HG02759 (cell line): ENCODE data around the gene CACNA1I.

Source experiments
- ATAC-seq: cut with Tn5 transposase; IDR thresholded peaks from one replicate; pipeline ENCODE4 v1.9.1; 2021; ENCODE audit warnings: mild to moderate bottlenecking, moderate library complexity; ENCODE audit not compliant: unreplicated experiment

The CACNA1I gene

GRCh38 chr22:39621826-39622225, 51.3 kb downstream of the CACNA1I start:
- ATAC-seq, result no peak

DNA sequence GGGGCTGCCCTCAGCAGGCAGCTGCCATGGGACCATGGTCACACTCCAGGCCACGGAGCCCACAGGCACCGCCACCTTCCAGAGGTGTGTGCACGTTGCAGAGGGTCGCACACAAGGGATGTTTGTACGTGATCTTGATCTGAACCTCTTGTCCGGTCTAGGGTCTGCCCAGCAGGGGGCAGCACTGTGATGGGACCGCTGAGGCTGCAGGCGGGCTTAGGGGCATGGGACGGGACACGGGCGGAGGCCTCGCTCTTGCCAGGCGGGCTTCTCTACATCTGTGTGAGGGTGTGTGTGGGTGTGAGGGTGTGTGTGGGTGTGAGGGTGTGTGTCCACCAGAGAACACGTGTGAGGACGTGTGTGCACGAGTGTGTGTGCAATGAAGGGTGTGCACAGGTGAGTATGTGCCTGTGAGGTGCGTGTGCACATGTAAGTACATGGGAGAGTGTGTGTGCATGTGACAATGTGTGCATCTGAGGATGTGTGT, 52.4 kb downstream of the CACNA1I start:
- no peak for ATAC-seq

GRCh38 chr22:39623603-39624500, 53.3 kb downstream of the CACNA1I start:
- ATAC-seq, result no peak

GRCh38 chr22:39624501-39624821, 53.9 kb downstream of the CACNA1I start:
- ATAC-seq, result no peak

DNA sequence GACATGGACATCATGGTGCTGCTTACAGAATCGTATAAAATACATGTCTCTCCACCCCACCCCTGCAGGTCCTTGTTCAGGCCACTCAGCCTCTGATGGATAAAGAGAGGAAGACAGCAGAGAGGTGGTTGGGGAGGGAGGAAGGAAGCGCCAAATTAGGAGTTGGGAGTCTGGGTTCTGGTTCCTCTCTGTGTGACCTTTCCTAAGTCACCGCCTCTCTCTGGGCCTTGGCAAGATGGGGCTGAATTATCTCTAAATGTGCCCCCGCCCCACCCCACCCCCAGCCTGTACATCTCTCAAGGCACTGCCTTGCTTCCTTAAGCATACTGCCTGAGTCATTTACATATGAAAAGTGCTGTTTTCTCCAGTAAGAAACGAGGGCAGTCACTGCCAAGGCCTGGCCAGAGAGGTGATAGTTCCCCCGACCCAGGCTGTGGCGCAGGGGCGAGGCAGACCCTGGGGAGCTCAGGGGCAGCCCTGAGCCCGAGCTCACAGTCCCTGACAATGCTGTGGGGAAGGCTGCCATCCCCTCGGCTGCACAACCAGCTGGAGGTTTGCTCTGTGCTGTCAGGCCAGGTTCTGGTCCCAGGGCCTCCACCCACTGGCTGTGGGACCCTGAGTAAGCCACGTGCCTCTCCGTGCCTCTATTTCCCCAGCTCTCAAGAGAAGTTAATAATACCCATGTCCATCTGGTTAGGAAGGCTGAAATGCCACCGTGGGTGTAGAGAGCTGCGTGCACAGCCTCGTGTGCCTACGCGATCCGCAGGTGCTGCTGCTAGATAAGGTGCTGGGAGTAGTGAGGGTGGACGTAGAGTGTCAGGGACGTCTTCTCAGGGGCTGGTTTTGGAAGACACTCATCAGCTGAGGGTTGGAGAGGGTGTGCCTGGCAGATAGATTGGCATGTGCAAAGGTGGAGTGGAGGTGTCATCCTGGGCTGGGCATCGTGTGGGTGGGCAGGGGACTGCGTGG, 55.3 kb downstream of the CACNA1I start:
- no peak for ATAC-seq

GRCh38 chr22:39627208-39627607, 56.7 kb downstream of the CACNA1I start:
- no peak for ATAC-seq

GRCh38 chr22:39627865-39628562, 57.5 kb downstream of the CACNA1I start:
- ATAC-seq, result no peak

DNA sequence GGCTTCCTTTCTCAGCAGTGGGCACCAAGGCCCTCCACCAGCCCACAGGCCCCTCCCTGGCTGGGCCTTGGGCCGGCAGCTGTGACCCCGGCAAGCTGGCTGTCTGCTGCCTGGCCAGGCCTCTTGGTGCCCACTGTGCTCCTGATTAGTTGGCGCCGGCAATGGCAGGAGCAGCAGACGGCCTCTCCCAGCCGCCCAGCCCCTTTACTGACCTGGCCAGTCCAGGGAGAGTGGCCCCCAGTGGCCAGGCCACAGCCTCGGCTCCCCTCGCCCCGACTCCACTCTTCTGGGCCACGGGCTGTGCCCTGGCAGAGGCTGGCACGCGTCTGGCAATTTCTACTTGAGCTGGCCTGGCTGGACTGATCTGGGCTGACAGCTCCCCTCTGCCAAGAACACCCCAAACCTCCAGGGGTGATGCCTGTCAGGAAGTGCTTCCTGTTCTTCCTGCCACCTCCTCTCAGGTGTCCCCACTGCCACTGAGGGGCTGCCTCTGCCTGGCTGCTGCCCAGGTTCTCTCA, 58.1 kb downstream of the CACNA1I start:
- ATAC-seq, result no peak

GRCh38 chr22:39629851-39630250, 59.3 kb downstream of the CACNA1I start:
- ATAC-seq, result no peak

- ATAC-seq, result no peak
Measured at GRCh38 chr22:39630721-39631120, 60.2 kb downstream of the CACNA1I start.

DNA sequence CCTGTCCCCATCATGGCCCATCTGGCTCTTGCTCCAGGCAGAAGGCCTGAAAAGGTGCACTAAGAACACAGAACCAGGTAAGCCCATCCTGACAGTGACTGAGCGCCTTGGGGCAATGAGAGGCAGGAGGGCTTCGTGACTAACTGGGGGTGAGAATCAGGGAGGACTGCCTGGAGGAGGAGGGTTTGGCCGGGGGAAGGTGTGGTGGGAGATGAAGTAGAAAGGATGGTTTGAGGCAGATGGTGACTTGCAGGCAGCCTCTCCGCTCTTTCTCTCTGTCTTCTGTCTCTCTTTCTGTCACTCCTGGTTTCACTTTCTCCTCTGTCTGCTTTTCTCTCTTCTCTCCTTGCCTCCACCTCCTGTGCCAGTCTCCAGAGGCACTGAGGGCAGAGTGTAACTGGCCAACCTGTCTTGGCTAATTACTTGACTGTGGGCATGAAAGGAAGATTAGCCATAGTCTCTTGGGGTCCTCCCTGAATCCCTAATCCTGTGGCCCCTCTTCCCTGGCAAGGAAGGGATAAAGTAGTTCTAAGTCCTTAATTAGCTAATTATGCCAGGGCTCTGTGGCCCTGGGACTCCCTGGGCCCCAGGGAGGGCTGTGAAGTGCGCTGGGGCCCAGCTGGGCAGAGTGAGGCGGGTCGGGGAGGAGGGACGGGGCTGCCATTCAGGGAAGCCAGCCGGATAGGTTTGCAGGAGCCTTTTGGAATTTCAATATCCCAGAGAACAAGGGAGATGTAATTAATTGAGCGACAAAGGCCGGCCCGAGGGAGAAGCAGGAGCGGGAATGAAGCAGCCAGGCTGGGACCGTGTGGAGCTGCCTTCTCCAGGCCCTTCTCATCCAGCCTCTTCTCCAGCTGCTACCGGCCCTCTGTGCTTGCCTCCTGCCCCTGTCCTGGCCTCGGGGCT, 61.1 kb downstream of the CACNA1I start:
- ATAC-seq, result no peak

- no peak for ATAC-seq
Measured at GRCh38 chr22:39634530-39635405, 64.2 kb downstream of the CACNA1I start.

DNA sequence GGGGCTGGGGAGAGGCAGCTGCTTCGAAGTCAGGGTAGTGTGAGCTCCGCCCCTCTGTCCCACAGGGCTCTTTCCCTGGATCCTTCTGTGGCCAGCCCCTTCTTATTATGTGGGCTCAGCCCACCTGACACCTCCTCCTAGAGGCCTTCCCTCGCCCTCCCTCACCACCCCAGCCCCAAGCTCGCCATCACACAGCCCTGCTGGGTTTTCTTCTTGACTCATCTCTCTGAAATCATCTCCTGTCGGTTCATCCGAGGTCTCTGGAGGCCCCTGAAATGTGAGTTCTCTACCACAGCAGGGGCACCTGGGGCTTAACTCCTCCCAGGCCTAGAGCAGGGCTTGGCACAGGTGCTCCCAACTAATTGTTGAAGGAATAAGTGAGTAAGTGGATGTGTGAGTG, 65.2 kb downstream of the CACNA1I start:
- no peak for ATAC-seq

DNA sequence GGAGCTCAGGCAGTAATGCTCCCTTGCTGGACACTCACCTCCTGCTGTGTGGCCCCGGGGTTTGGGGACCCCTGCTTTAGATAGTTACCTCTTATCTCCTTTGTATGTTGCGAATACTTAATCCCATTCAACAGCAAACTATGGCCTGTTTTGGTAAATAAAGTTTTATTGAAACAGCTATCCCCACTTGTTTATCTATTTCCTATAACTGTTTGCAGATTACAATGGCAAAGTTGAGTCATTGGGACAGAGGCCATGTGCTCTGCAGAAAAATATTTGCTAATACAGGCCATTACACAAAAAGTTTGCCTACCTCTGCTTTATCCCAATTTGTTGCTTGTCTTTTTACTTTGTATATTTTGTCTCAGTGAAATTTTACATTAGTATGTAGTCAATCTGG, 68.4 kb downstream of the CACNA1I start:
- ATAC-seq, result no peak

DNA sequence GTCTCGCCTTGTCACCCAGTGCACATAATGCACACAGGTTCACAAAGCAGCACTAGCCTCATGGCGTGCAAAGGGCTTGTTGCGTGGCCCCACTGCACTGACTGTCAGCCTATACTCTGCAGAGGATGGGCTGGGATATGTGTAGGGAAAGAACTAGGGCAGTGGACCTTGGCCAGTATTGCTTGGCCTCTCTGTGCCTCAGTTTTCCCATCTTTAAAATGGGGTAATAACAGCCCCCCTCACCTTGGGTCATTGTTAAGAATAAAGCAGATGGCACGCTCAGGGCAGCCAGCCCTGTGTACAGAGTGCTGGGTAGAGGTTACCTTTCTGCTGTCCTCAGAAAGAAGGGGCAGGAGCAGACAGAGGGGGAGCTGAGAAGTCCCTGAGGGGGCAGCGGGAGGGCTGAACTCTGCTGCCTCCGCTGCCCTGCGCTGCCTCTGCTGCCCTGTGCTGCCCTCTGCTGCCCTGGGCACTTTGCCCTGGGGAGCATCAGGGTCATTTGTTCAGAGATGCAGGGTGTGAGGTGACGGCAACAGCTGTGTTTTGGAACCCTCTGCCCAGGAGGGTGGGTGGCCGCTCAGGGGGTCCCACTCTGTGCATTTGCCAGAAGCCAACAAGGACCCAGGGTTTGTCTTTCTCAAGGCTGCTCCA, 71.2 kb downstream of the CACNA1I start:
- ATAC-seq, result no peak

DNA sequence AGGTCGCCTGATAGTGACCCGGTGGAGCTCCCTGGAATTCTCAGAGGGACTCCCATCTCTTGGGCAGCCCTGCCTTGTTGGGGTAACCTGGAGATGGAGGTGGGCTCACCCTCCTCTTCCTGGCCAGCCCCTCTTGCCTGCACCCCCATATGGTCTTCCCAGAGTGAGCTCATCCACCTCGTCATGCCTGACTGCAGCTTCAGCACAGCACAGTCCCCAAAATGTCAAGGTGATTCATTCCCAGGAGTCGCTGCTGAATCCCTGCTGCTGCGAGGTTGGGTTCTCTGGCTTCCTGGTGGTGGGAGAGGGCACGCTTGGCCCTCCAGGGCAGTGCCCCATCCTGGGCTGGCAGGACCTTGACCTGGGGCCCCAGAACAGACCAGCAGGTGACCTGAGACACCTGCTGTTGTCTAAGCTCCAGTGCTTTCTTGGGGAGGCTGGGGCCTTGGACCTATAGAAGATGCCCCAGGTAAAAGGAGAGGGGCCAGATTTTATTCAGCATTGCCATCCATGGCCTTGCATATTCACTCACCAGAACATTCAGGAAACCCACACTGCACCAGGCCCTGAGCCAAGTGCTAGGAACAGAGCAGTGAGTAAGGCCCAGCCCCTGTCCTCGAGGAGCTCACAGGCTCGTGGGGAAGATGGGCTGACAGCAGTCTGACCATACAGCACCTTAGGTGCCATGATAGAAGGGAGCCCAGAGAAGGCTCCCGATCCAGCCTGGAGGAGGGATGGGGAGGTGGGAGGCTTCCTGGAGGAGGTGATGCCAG, 72.9 kb downstream of the CACNA1I start:
- no peak for ATAC-seq

- ATAC-seq, result no peak
Measured at GRCh38 chr22:39645532-39645931, 75.0 kb downstream of the CACNA1I start.
